ENCODE data around the gene CFAP77. TPM values are rescaled to one million over a fixed set of nuclear protein-coding genes. Genes with fewer than 3 reads are reported as not detected.

The CFAP77 gene
- total and polyA plus RNA-seq, 9 of the 15 experiments (the other 6 are each of a cell fraction or from before 2014, with no cell fraction given), result not detected

GRCh38 chr9:132594412-132594811 lies 184.4 kb downstream of the CFAP77 start (continued):
- TF ChIP-seq, protein P1, sequence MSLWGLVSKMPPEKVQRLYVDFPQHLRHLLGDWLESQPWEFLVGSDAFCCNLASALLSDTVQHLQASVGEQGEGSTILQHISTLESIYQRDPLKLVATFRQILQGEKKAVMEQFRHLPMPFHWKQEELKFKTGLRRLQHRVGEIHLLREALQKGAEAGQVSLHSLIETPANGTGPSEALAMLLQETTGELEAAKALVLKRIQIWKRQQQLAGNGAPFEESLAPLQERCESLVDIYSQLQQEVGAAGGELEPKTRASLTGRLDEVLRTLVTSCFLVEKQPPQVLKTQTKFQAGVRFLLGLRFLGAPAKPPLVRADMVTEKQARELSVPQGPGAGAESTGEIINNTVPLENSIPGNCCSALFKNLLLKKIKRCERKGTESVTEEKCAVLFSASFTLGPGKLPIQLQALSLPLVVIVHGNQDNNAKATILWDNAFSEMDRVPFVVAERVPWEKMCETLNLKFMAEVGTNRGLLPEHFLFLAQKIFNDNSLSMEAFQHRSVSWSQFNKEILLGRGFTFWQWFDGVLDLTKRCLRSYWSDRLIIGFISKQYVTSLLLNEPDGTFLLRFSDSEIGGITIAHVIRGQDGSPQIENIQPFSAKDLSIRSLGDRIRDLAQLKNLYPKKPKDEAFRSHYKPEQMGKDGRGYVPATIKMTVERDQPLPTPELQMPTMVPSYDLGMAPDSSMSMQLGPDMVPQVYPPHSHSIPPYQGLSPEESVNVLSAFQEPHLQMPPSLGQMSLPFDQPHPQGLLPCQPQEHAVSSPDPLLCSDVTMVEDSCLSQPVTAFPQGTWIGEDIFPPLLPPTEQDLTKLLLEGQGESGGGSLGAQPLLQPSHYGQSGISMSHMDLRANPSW (CRISPR knock-in tag; IDR thresholded peaks at IDR 0.05), result no peak
- TF ChIP-seq ZNF77 (CRISPR knock-in tag; IDR thresholded peaks at IDR 0.05), result no peak
- TF ChIP-seq HDAC6 (IDR thresholded peaks at IDR 0.05; ENCODE audit: low read depth, low read length), result no peak
- TF ChIP-seq CHD1 (IDR thresholded peaks at IDR 0.05; ENCODE audit: low read length), result no peak

- no peaks in the 10 kb centered on the region for H3K9me3 ChIP-seq (replicated peaks; ENCODE audit: control insufficient read depth, insufficient read depth, low read depth, low read length)
- H3K9me1 ChIP-seq (ENCODE audit: control insufficient read depth, insufficient read depth, low read length), result no peaks in the 10 kb centered on the region
- H3K27ac ChIP-seq (ENCODE audit: extremely low read depth, low read depth, low read length), result no peak overlapping the region
- CTCF ChIA-PET (ENCODE audit: low intra/inter-chr PET ratio), result no interaction called here
- no peak overlapping the region for H3K4me3 ChIP-seq
- FAIRE-seq (no peak), ATAC-seq (no peak), DNase-seq (ENCODE audit: extremely low read depth in 1 of 4, low spot score in 3 of 4) (no peak)
- no TSS peak for BruUV-seq (replicated peaks)
- H2AFZ ChIP-seq (ENCODE audit: low read depth, low read length), result no peak overlapping the region
- POLR2A ChIA-PET, result interaction anchor here (1.1 kb wide), 1 partner anchor 304 kb away, joined by 4 read pairs; no protein-coding TSS in a partner anchor
- H4K20me1 ChIP-seq (replicated peaks; ENCODE audit: control insufficient read depth, insufficient read depth, low read length), result peaks cover 14% of the 10 kb centered on the region
- no peak for TF ChIP-seq TBP (optimal IDR thresholded peaks at IDR 0.05; ENCODE audit: low read depth, low read length)
- no peak for TF ChIP-seq ZNF134 (CRISPR knock-in tag; conservative IDR thresholded peaks at IDR 0.05)
- TF ChIP-seq HDAC3 (IDR thresholded peaks at IDR 0.05; ENCODE audit: borderline replicate concordance, partially characterized antibody), result no peak
- no peak for TF ChIP-seq SRSF9 (IDR thresholded peaks at IDR 0.05; ENCODE audit: borderline replicate concordance, low read depth, low read length)
- no peak for TF ChIP-seq ZNF830 (CRISPR knock-in tag; IDR thresholded peaks at IDR 0.05)
- no peak for TF ChIP-seq SRF (CRISPR knock-in tag; IDR thresholded peaks at IDR 0.05)
- TF ChIP-seq ZBTB1 (CRISPR knock-in tag; IDR thresholded peaks at IDR 0.05; ENCODE audit: borderline replicate concordance, low read depth), result no peak
- TF ChIP-seq, protein P2, sequence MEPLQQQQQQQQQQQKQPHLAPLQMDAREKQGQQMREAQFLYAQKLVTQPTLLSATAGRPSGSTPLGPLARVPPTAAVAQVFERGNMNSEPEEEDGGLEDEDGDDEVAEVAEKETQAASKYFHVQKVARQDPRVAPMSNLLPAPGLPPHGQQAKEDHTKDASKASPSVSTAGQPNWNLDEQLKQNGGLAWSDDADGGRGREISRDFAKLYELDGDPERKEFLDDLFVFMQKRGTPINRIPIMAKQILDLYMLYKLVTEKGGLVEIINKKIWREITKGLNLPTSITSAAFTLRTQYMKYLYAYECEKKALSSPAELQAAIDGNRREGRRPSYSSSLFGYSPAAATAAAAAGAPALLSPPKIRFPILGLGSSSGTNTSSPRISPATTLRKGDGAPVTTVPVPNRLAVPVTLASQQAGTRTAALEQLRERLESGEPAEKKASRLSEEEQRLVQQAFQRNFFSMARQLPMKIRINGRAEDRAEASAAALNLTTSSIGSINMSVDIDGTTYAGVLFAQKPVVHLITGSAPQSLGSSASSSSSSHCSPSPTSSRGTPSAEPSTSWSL (CRISPR knock-in tag; IDR thresholded peaks at IDR 0.05; ENCODE audit: borderline replicate concordance), result no peak
- WGBS (ENCODE audit: insufficient coverage, low coverage, missing lambda C conversion rate), result 89% methylated on average over 5 of the region's 6 CpGs
- peaks cover 0 to 3% of the 10 kb centered on the region in 2 experiments; a peak in 1 of 5 replicates for H3K4me1 ChIP-seq (replicated peaks in 1 of 2; ENCODE audit: control insufficient read depth in 2 of 2, insufficient read depth in 2 of 2, low read length in 2 of 2)
- H3K27me3 ChIP-seq (ENCODE audit: control insufficient read depth in 2 of 2, insufficient read depth in 2 of 2, low read length in 2 of 2), result no peaks in the 10 kb centered on the region
- intact Hi-C loops (cut with micrococcal nuclease), result no loop called here
- peaks cover 57% of the 10 kb centered on the region; the same call in 2 of the 3 replicates for H3K36me3 ChIP-seq (ENCODE audit: control insufficient read depth, insufficient read depth, low read length)
- H3K4me2 ChIP-seq (ENCODE audit: insufficient read depth, low read length), result no peak overlapping the region
- H3K9ac ChIP-seq (ENCODE audit: insufficient read depth in 1 of 2, low read depth in 2 of 2, low read length in 2 of 2), result no peak overlapping the region
- in situ Hi-C loops (cut with MboI), result no loop called here
- no peaks in the 10 kb centered on the region for H3K79me2 ChIP-seq (ENCODE audit: control insufficient read depth, insufficient read depth, low read length)
These were observed 185.3 kb downstream of the CFAP77 start for GRCh38 chr9:132595319-132595718.

Measured in K562 (cell line).